Measurements from ENCODE around the gene NEK6. TPM values are rescaled to one million over a fixed set of nuclear protein-coding genes. Genes with fewer than 3 reads are reported as not detected.
A peak's percentile ranks its signal among the peaks of the same experiment; 100 is the strongest.

The NEK6 gene
- total and polyA plus RNA-seq, 10 of the 15 experiments (the other 5 are each of a cell fraction or from before 2014, with no cell fraction given): 31.3 to 161 (median 89.2) TPM

DNA sequence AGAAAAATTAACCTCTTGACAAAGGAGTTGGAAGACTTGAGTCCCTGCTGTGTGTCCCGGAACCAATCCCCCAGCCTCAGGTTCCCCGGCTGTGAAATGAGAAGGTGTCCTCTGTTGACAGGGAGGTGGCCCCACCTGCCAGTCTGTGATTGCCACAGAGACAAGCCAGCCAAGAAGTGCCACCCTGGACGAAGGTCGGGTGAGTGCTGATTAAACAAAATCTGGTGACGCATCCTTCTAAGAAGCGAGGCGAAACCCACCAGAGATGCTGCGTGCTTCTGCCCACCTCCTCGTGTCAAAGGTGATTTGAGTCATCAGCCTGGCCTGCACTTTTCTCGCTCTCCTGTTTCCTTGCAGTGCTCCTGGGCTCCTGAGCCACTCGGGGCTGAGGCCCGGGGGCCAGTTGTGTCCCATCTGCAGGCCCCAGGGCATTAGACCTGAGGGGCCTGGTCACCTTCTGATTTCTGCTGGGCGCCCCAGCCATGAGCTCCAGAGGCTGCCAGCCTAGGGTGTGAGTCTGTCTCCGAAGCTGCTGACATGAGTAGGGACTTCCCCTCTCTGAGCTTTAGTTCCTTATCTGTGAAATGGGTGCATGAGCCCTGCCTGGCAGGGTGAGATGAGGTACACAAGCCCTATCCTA lies 28.7 kb downstream of the NEK6 start:
- Histone ChIP-seq H3K9me3 (replicated peaks; ENCODE audit: control insufficient read depth, insufficient read depth, low read length) (no peaks in the 10 kb centered on the region), H3K4me1 (ENCODE audit: control insufficient read depth, insufficient read depth, low read length) (peaks cover 78% of the 10 kb centered on the region), H2AFZ (ENCODE audit: control insufficient read depth, low read depth, low read length) (no peak overlapping the region), H4K20me1 (ENCODE audit: control insufficient read depth, insufficient read depth) (peaks cover 4% of the 10 kb centered on the region), H3K27ac (ENCODE audit: control insufficient read depth, insufficient read depth) (peak overlapping the region; percentile 97), H3K36me3 (ENCODE audit: control insufficient read depth in 2 of 2, insufficient read depth in 2 of 2, low read length in 1 of 2) (peaks cover 22 to 30% of the 10 kb centered on the region in 2 experiments; a peak in 3 of 4 replicates), H3K27me3 (replicated peaks in 1 of 2; ENCODE audit: control insufficient read depth in 2 of 2, insufficient read depth in 2 of 2, low read length in 1 of 2) (no peaks in the 10 kb centered on the region), H3K4me3 (peak overlapping the region; percentile 54), H3K9ac (ENCODE audit: control insufficient read depth, insufficient read depth, low read length) (peak overlapping the region; percentile 31), H3K4me2 (ENCODE audit: control insufficient read depth, insufficient read depth) (peak overlapping the region; percentile 81), H3K79me2 (ENCODE audit: control insufficient read depth, insufficient read depth, low read length) (peaks cover 95% of the 10 kb centered on the region)
- ChIA-PET CTCF (interaction anchor here (0.7 to 1.9 kb wide), 4 partner anchors 21 to 160 kb away, joined by 3 to 9 read pairs (median 4); no protein-coding TSS in a partner anchor), RAD21 (ENCODE audit: unreplicated experiment) (interaction anchor here (0.5 to 5.2 kb wide), 14 partner anchors 9 to 902 kb away, joined by 3 to 40 read pairs (median 4); no protein-coding TSS in a partner anchor), POLR2A (interaction anchor here (0.6 to 1.5 kb wide), 13 partner anchors 15 to 261 kb away, joined by 3 to 18 read pairs (median 4); partner anchors contain the start of gene NEK6), SMC1A (ENCODE audit: uncharacterized antibody, unreplicated experiment) (interaction anchor here (0.6 to 1.9 kb wide), 14 partner anchors 19 to 100 kb away, joined by 3 to 18 read pairs (median 5); no protein-coding TSS in a partner anchor)
- 0% methylated on average over 14 of the region's 14 CpGs for WGBS (ENCODE audit: insufficient coverage, insufficient replicate concordance, low lambda C conversion rate, missing lambda C conversion rate)
- FAIRE-seq (no peak), ATAC-seq (peak; percentile 76), DNase-seq (ENCODE audit: low read depth, low spot score) (peak; percentile 66)
- in situ Hi-C loops (cut with MboI): loop anchor here (25.0 kb wide), 1 partner anchor 149 kb away; no protein-coding TSS in a partner anchor
- TSS peak; percentile 18 for BruUV-seq (replicated peaks)
- intact Hi-C loops (cut with micrococcal nuclease; ENCODE audit: unreplicated experiment): loop anchor here (1.0 to 2.0 kb wide), 4 partner anchors 21 to 149 kb away; no protein-coding TSS in a partner anchor
- TF ChIP-seq PKNOX1 (IDR thresholded peaks at IDR 0.05) (peak; percentile 86), NR2C1 (IDR thresholded peaks at IDR 0.05) (peak; percentile 68), ZNF592 (IDR thresholded peaks at IDR 0.05) (peak; percentile 76; the same call in 1 of the 2 replicates), EED (IDR thresholded peaks at IDR 0.05; ENCODE audit: low read depth) (peak; percentile 21; the same call in 1 of the 2 replicates), ZZZ3 (IDR thresholded peaks at IDR 0.05; ENCODE audit: control insufficient read depth, insufficient read length, low read depth) (no peak), WRNIP1 (IDR thresholded peaks at IDR 0.05; ENCODE audit: borderline replicate concordance, low read depth, low read length) (no peak), SREBF2 (IDR thresholded peaks at IDR 0.05; ENCODE audit: low read length) (no peak), ZBED1 (IDR thresholded peaks at IDR 0.05; ENCODE audit: borderline replicate concordance) (no peak), SMAD1 (IDR thresholded peaks at IDR 0.05; ENCODE audit: low read depth, partially characterized antibody) (peak; percentile 13), CHD2 (IDR thresholded peaks at IDR 0.05; ENCODE audit: borderline replicate concordance, low read depth, low read length) (peak; percentile 18; the same call in 1 of the 2 replicates), ZNF24 (IDR thresholded peaks at IDR 0.05) (no peak), EP300 (IDR thresholded peaks at IDR 0.05; ENCODE audit: borderline replicate concordance in 1 of 2, control insufficient read depth in 1 of 2, low read depth in 2 of 2, low read length in 2 of 2) (peak in 1 of 2 experiments; percentile 66; a peak in 2 of 4 replicates), PML (IDR thresholded peaks at IDR 0.05; ENCODE audit: low read length) (no peak)
- TF ChIP-seq, protein P1, sequence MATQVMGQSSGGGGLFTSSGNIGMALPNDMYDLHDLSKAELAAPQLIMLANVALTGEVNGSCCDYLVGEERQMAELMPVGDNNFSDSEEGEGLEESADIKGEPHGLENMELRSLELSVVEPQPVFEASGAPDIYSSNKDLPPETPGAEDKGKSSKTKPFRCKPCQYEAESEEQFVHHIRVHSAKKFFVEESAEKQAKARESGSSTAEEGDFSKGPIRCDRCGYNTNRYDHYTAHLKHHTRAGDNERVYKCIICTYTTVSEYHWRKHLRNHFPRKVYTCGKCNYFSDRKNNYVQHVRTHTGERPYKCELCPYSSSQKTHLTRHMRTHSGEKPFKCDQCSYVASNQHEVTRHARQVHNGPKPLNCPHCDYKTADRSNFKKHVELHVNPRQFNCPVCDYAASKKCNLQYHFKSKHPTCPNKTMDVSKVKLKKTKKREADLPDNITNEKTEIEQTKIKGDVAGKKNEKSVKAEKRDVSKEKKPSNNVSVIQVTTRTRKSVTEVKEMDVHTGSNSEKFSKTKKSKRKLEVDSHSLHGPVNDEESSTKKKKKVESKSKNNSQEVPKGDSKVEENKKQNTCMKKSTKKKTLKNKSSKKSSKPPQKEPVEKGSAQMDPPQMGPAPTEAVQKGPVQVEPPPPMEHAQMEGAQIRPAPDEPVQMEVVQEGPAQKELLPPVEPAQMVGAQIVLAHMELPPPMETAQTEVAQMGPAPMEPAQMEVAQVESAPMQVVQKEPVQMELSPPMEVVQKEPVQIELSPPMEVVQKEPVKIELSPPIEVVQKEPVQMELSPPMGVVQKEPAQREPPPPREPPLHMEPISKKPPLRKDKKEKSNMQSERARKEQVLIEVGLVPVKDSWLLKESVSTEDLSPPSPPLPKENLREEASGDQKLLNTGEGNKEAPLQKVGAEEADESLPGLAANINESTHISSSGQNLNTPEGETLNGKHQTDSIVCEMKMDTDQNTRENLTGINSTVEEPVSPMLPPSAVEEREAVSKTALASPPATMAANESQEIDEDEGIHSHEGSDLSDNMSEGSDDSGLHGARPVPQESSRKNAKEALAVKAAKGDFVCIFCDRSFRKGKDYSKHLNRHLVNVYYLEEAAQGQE (IDR thresholded peaks at IDR 0.05; ENCODE audit: low read depth, low read length): no peak

Measured in GM12878 (cell line).